ENCODE data around the gene LRMDA. TPM values are rescaled to one million over a fixed set of nuclear protein-coding genes. Genes with fewer than 3 reads are reported as not detected.

Gene LRMDA
- total RNA-seq, 1 donor from 2014 or later: 7.3 TPM

- H3K9ac ChIP-seq (ENCODE audit: low read depth in 1 of 3, low read length in 3 of 3): no peak overlapping the region
- H3K36me3 ChIP-seq (ENCODE audit: control insufficient read depth in 3 of 3, insufficient read depth in 3 of 3, low read length in 3 of 3): no peaks in the 10 kb centered on the region
- no peaks in the 10 kb centered on the region for H3K9me3 ChIP-seq (ENCODE audit: control insufficient read depth in 3 of 3, low read length in 3 of 3)
- no peaks in the 10 kb centered on the region for H3K27me3 ChIP-seq (ENCODE audit: control insufficient read depth in 3 of 3, insufficient read depth in 3 of 3, low read length in 3 of 3)
- no peaks in the 10 kb centered on the region for H3K4me1 ChIP-seq (ENCODE audit: control insufficient read depth in 3 of 3, insufficient read depth in 3 of 3, low read length in 3 of 3)
- H3K27ac ChIP-seq (ENCODE audit: low read depth, low read length): no peak overlapping the region
- H3K4me3 ChIP-seq (ENCODE audit: low read length in 3 of 3): no peak overlapping the region
Measured at GRCh38 chr10:76403912-76404311, 972.5 kb downstream of the LRMDA start.

GRCh38 chr10:76404531-76404930 is 973.1 kb downstream of the LRMDA start:
- no peak overlapping the region for H3K4me3 ChIP-seq (ENCODE audit: low read length in 3 of 3)
- H3K9ac ChIP-seq (ENCODE audit: low read depth in 1 of 3, low read length in 3 of 3): no peak overlapping the region
- H3K4me1 ChIP-seq (ENCODE audit: control insufficient read depth in 3 of 3, insufficient read depth in 3 of 3, low read length in 3 of 3): no peaks in the 10 kb centered on the region
- no peaks in the 10 kb centered on the region for H3K27me3 ChIP-seq (ENCODE audit: control insufficient read depth in 3 of 3, insufficient read depth in 3 of 3, low read length in 3 of 3)
- no peak overlapping the region for H3K27ac ChIP-seq (ENCODE audit: low read depth, low read length)
- H3K9me3 ChIP-seq (ENCODE audit: control insufficient read depth in 3 of 3, low read length in 3 of 3): no peaks in the 10 kb centered on the region
- no peaks in the 10 kb centered on the region for H3K36me3 ChIP-seq (ENCODE audit: control insufficient read depth in 3 of 3, insufficient read depth in 3 of 3, low read length in 3 of 3)

- no peaks in the 10 kb centered on the region for H3K4me1 ChIP-seq (ENCODE audit: control insufficient read depth in 3 of 3, insufficient read depth in 3 of 3, low read length in 3 of 3)
- no peaks in the 10 kb centered on the region for H3K27me3 ChIP-seq (ENCODE audit: control insufficient read depth in 3 of 3, insufficient read depth in 3 of 3, low read length in 3 of 3)
- no peaks in the 10 kb centered on the region for H3K36me3 ChIP-seq (ENCODE audit: control insufficient read depth in 3 of 3, insufficient read depth in 3 of 3, low read length in 3 of 3)
- H3K9ac ChIP-seq (ENCODE audit: low read depth in 1 of 3, low read length in 3 of 3): no peak overlapping the region
- no peak overlapping the region for H3K27ac ChIP-seq (ENCODE audit: low read depth, low read length)
- no peaks in the 10 kb centered on the region for H3K9me3 ChIP-seq (ENCODE audit: control insufficient read depth in 3 of 3, low read length in 3 of 3)
- H3K4me3 ChIP-seq (ENCODE audit: low read length in 3 of 3): no peak overlapping the region
Measured at GRCh38 chr10:76405922-76406321, 974.5 kb downstream of the LRMDA start.

GRCh38 chr10:76408646-76409045 is 977.2 kb downstream of the LRMDA start:
- H3K4me3 ChIP-seq (ENCODE audit: low read length in 3 of 3): no peak overlapping the region
- no peak overlapping the region for H3K9ac ChIP-seq (ENCODE audit: low read depth in 1 of 3, low read length in 3 of 3)
- H3K9me3 ChIP-seq (ENCODE audit: control insufficient read depth in 3 of 3, low read length in 3 of 3): no peaks in the 10 kb centered on the region
- H3K36me3 ChIP-seq (ENCODE audit: control insufficient read depth in 3 of 3, insufficient read depth in 3 of 3, low read length in 3 of 3): no peaks in the 10 kb centered on the region
- no peaks in the 10 kb centered on the region for H3K27me3 ChIP-seq (ENCODE audit: control insufficient read depth in 3 of 3, insufficient read depth in 3 of 3, low read length in 3 of 3)
- H3K27ac ChIP-seq (ENCODE audit: low read depth, low read length): no peak overlapping the region
- H3K4me1 ChIP-seq (ENCODE audit: control insufficient read depth in 3 of 3, insufficient read depth in 3 of 3, low read length in 3 of 3): no peaks in the 10 kb centered on the region

GRCh38 chr10:76411729-76412435 is 980.5 kb downstream of the LRMDA start:
- H3K36me3 ChIP-seq (ENCODE audit: control insufficient read depth in 3 of 3, insufficient read depth in 3 of 3, low read length in 3 of 3): no peaks in the 10 kb centered on the region
- no peak overlapping the region for H3K4me3 ChIP-seq (ENCODE audit: low read length in 3 of 3)
- H3K27ac ChIP-seq (ENCODE audit: low read depth, low read length): no peak overlapping the region
- no peaks in the 10 kb centered on the region for H3K4me1 ChIP-seq (ENCODE audit: control insufficient read depth in 3 of 3, insufficient read depth in 3 of 3, low read length in 3 of 3)
- H3K9me3 ChIP-seq (ENCODE audit: control insufficient read depth in 3 of 3, low read length in 3 of 3): no peaks in the 10 kb centered on the region
- H3K27me3 ChIP-seq (ENCODE audit: control insufficient read depth in 3 of 3, insufficient read depth in 3 of 3, low read length in 3 of 3): no peaks in the 10 kb centered on the region
- no peak overlapping the region for H3K9ac ChIP-seq (ENCODE audit: low read depth in 1 of 3, low read length in 3 of 3)

GRCh38 chr10:76415554-76415953 is 984.1 kb downstream of the LRMDA start:
- no peak overlapping the region for H3K27ac ChIP-seq (ENCODE audit: low read depth, low read length)
- H3K27me3 ChIP-seq (ENCODE audit: control insufficient read depth in 3 of 3, insufficient read depth in 3 of 3, low read length in 3 of 3): no peaks in the 10 kb centered on the region

GRCh38 chr10:76416642-76417041 is 985.2 kb downstream of the LRMDA start:
- H3K9ac ChIP-seq (ENCODE audit: low read depth in 1 of 3, low read length in 3 of 3): no peak overlapping the region
- no peaks in the 10 kb centered on the region for H3K27me3 ChIP-seq (ENCODE audit: control insufficient read depth in 3 of 3, insufficient read depth in 3 of 3, low read length in 3 of 3)
- H3K9me3 ChIP-seq (ENCODE audit: control insufficient read depth in 3 of 3, low read length in 3 of 3): no peaks in the 10 kb centered on the region
- no peak overlapping the region for H3K4me3 ChIP-seq (ENCODE audit: low read length in 3 of 3)
- H3K4me1 ChIP-seq (ENCODE audit: control insufficient read depth in 3 of 3, insufficient read depth in 3 of 3, low read length in 3 of 3): no peaks in the 10 kb centered on the region
- no peaks in the 10 kb centered on the region for H3K36me3 ChIP-seq (ENCODE audit: control insufficient read depth in 3 of 3, insufficient read depth in 3 of 3, low read length in 3 of 3)
- H3K27ac ChIP-seq (ENCODE audit: low read depth, low read length): no peak overlapping the region

More at GRCh38 chr10:76415554-76415953, 984.1 kb downstream of the LRMDA start:
- Histone ChIP-seq H3K9me3 (ENCODE audit: control insufficient read depth in 3 of 3, low read length in 3 of 3) (no peaks in the 10 kb centered on the region), H3K9ac (ENCODE audit: low read depth in 1 of 3, low read length in 3 of 3) (no peak overlapping the region), H3K36me3 (ENCODE audit: control insufficient read depth in 3 of 3, insufficient read depth in 3 of 3, low read length in 3 of 3) (no peaks in the 10 kb centered on the region), H3K4me1 (ENCODE audit: control insufficient read depth in 3 of 3, insufficient read depth in 3 of 3, low read length in 3 of 3) (no peaks in the 10 kb centered on the region), H3K4me3 (ENCODE audit: low read length in 3 of 3) (no peak overlapping the region)

- no peak overlapping the region for H3K27ac ChIP-seq (ENCODE audit: low read depth, low read length)
- no peak overlapping the region for H3K4me3 ChIP-seq (ENCODE audit: low read length in 3 of 3)
- H3K27me3 ChIP-seq (ENCODE audit: control insufficient read depth in 3 of 3, insufficient read depth in 3 of 3, low read length in 3 of 3): no peaks in the 10 kb centered on the region
- H3K9me3 ChIP-seq (ENCODE audit: control insufficient read depth in 3 of 3, low read length in 3 of 3): no peaks in the 10 kb centered on the region
- no peaks in the 10 kb centered on the region for H3K4me1 ChIP-seq (ENCODE audit: control insufficient read depth in 3 of 3, insufficient read depth in 3 of 3, low read length in 3 of 3)
- no peak overlapping the region for H3K9ac ChIP-seq (ENCODE audit: low read depth in 1 of 3, low read length in 3 of 3)
- H3K36me3 ChIP-seq (ENCODE audit: control insufficient read depth in 3 of 3, insufficient read depth in 3 of 3, low read length in 3 of 3): no peaks in the 10 kb centered on the region
Measured at GRCh38 chr10:76420725-76421124, 989.3 kb downstream of the LRMDA start.

- Histone ChIP-seq H3K9ac (ENCODE audit: low read depth in 1 of 3, low read length in 3 of 3) (no peak overlapping the region), H3K4me1 (ENCODE audit: control insufficient read depth in 3 of 3, insufficient read depth in 3 of 3, low read length in 3 of 3) (no peaks in the 10 kb centered on the region), H3K4me3 (ENCODE audit: low read length in 3 of 3) (no peak overlapping the region), H3K36me3 (ENCODE audit: control insufficient read depth in 3 of 3, insufficient read depth in 3 of 3, low read length in 3 of 3) (no peaks in the 10 kb centered on the region), H3K9me3 (ENCODE audit: control insufficient read depth in 3 of 3, low read length in 3 of 3) (no peaks in the 10 kb centered on the region), H3K27ac (ENCODE audit: low read depth, low read length) (no peak overlapping the region), H3K27me3 (ENCODE audit: control insufficient read depth in 3 of 3, insufficient read depth in 3 of 3, low read length in 3 of 3) (no peaks in the 10 kb centered on the region)
Measured at GRCh38 chr10:76422769-76423168, 991.3 kb downstream of the LRMDA start.

- Histone ChIP-seq H3K4me1 (ENCODE audit: control insufficient read depth in 3 of 3, insufficient read depth in 3 of 3, low read length in 3 of 3) (peaks cover 13 to 18% (median 17%) of the 10 kb centered on the region in 3 donors), H3K9ac (ENCODE audit: low read depth in 1 of 3, low read length in 3 of 3) (no peak overlapping the region), H3K4me3 (ENCODE audit: low read length in 3 of 3) (no peak overlapping the region), H3K9me3 (ENCODE audit: control insufficient read depth in 3 of 3, low read length in 3 of 3) (no peaks in the 10 kb centered on the region), H3K27me3 (ENCODE audit: control insufficient read depth in 3 of 3, insufficient read depth in 3 of 3, low read length in 3 of 3) (no peaks in the 10 kb centered on the region), H3K27ac (ENCODE audit: low read depth, low read length) (no peak overlapping the region), H3K36me3 (ENCODE audit: control insufficient read depth in 3 of 3, insufficient read depth in 3 of 3, low read length in 3 of 3) (no peaks in the 10 kb centered on the region)
Measured at GRCh38 chr10:76428551-76429367, 997.3 kb downstream of the LRMDA start.
